Prostate gland (tissue), 2 donors: ENCODE measurements around the gene C2CD4C. TPM values are rescaled to one million over a fixed set of nuclear protein-coding genes. Genes with fewer than 3 reads are reported as not detected.

Experiments
- DNase-seq: peaks from one replicate; pipeline ENCODE4 v3.0.0-alpha.2; 2019; ENCODE audit warnings: low spot score
- H3K27ac ChIP-seq, 2 donors: fragments of 200-600 bp; sonication (generic); 2 replicates each; pipeline ENCODE4 v1.5.1; 2017 to 2019
- H3K27me3 ChIP-seq: fragments of 200-600 bp; sonication (generic); replicated peaks from 2 replicates; pipeline ENCODE4 v1.5.1; 2019; ENCODE audit not compliant: insufficient read depth
- H3K36me3 ChIP-seq, 2 donors: fragments of 200-600 bp; sonication (generic); 1 replicate in 1 of 2; 2 replicates in 1 of 2; pipeline versions ENCODE4 v1.5.1 to v1.8.1; 2017 to 2019
- H3K4me1 ChIP-seq: fragments of 200-600 bp; sonication (generic); replicated peaks from 2 replicates; pipeline ENCODE4 v1.5.1; 2019
- H3K4me3 ChIP-seq, 2 donors: fragments of 200-600 bp; sonication (generic); 2 replicates each; pipeline ENCODE4 v1.5.1; 2017 to 2019
- H3K9me3 ChIP-seq: fragments of 200-600 bp; sonication (generic); 2 replicates; pipeline ENCODE4 v1.5.1; 2017
- CTCF ChIP-seq, 4 experiments: fragments of 200-600 bp in 2 of 4; fragments of 450-650 bp in 2 of 4; sonication (generic) in 2 of 4; IDR thresholded peaks; 1 replicate in 3 of 4; 2 replicates in 1 of 4; pipeline ENCODE4 v1.5.1; 2016 to 2019; ENCODE audit warnings: antibody characterized with exemption in 4 of 4, mild to moderate bottlenecking in 2 of 4, moderate library complexity in 2 of 4
- POLR2A ChIP-seq: fragments of 450-650 bp; IDR thresholded peaks from one replicate; pipeline ENCODE4 v1.6.1; 2016; ENCODE audit warnings: antibody characterized with exemption, mild to moderate bottlenecking
- POLR2AphosphoS5 ChIP-seq: sonication (generic); formaldehyde crosslinking; IDR thresholded peaks from one replicate; pipeline ENCODE4 v1.6.1; 2017; ENCODE audit warnings: antibody characterized with exemption
- WGBS: methylation state at CpG from one replicate; pipeline ENCODE4 v1.1.5; 2018; 5-methylcytosine and 5-hydroxymethylcytosine counted together
- intact Hi-C: fragments of 100-400 bp; cut with DNase I; formaldehyde crosslinking; loops from one replicate; pipeline ENCODE4 v1.14.2; 2022
- total RNA-seq, 2 donors: library from RNA; depleted of rRNA; stranded (reverse); fragments of >200 nt; gene quantifications; one replicate each; pipeline ENCODE4 v1.1.0, GENCODE V29; 2016

The C2CD4C gene
- total RNA-seq, 2 donors from 2014 or later = 0.59 to 3.1 TPM

DNA sequence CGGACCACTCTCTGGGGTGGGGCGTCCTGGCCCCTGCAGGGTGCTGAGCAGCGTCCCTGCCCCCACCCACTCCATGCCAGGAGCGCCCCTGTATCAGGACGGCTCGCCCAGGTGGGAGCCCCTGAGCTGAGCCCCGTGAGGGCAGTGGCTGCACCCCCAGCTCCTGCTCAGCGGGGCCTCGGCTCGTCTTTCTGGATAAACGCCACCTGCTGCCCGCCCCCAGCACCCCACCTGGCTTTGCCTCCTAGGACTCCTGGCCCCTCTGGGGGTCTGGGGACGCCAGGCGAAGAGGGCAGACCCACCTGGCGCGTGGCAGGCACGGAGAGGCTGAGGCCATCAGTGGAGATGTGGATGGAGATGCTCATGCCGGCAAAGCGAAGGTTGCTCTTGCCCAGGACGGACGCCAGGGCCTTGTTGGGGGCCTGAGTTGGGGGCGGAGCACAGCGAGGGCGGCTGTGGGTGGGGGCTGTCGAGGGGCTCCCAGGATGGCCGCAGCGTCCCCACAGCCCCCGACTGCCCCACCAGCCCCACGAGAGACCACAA lies 29.5 kb upstream of the C2CD4C start:
- 58% methylated on average over 22 of the region's 29 CpGs for WGBS
- H3K4me3 ChIP-seq = no peak overlapping the region

GRCh38 chr19:437041-437440 lies 28.1 kb upstream of the C2CD4C start:
- DNase-seq = no peak
- H3K4me1 ChIP-seq = no peaks in the 10 kb centered on the region
- TF ChIP-seq CTCF (IDR thresholded peaks at IDR 0.05) = no peak
- no peak overlapping the region for H3K4me3 ChIP-seq
- no peaks in the 10 kb centered on the region for H3K36me3 ChIP-seq
- no peaks in the 10 kb centered on the region for H3K9me3 ChIP-seq
- no peaks in the 10 kb centered on the region for H3K27me3 ChIP-seq
- intact Hi-C loops = no loop called here
- WGBS = 86% methylated on average over 22 of the region's 22 CpGs
- no peak overlapping the region for H3K27ac ChIP-seq

More for the DNA sequence above, 29.5 kb upstream of the C2CD4C start:
- H3K36me3 ChIP-seq = no peaks in the 10 kb centered on the region
- H3K9me3 ChIP-seq = no peaks in the 10 kb centered on the region
- no peak for DNase-seq
- no peaks in the 10 kb centered on the region for H3K4me1 ChIP-seq
- intact Hi-C loops = no loop called here
- TF ChIP-seq POLR2AphosphoS5 (no peak), CTCF (IDR thresholded peaks at IDR 0.05) (no peak), POLR2A (no peak)
- no peaks in the 10 kb centered on the region for H3K27me3 ChIP-seq
- no peak overlapping the region for H3K27ac ChIP-seq

DNA sequence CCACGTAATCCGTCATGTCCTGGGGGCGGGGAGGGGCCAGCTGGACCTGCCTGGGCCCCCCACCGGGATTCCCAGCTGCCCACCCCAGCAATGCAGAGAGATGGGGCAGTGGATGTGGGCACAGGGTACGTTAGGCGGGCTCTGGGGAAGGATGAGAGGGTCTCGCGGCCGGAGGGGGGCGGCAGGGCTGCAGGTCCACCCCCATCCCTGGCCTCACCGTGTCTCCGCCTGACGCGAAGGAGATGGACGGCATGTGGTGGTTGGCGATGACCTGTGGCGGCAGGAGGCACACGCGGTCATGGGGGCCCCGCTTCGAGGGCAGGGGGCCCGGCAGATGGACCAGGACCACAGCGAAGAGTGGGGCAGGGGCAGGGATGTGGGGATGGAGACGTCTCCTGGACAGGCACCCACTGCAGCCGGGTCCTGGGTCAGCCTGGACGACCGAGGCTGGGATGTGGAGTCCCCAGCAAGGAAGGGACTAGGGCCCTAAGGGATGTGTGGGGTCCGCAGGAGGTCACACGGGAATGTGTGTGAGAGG lies 27.5 kb upstream of the C2CD4C start:
- no peak for DNase-seq
- no peak overlapping the region for H3K27ac ChIP-seq
- H3K9me3 ChIP-seq = no peaks in the 10 kb centered on the region
- intact Hi-C loops = no loop called here
- no peaks in the 10 kb centered on the region for H3K27me3 ChIP-seq
- H3K4me3 ChIP-seq = no peak overlapping the region
- H3K36me3 ChIP-seq = no peaks in the 10 kb centered on the region
- WGBS = 83% methylated on average over 29 of the region's 29 CpGs
- TF ChIP-seq POLR2AphosphoS5 (no peak), CTCF (IDR thresholded peaks at IDR 0.05) (no peak), POLR2A (no peak)
- H3K4me1 ChIP-seq = no peaks in the 10 kb centered on the region

GRCh38 chr19:435707-436412 lies 26.9 kb upstream of the C2CD4C start:
- DNase-seq = no peak
- Histone ChIP-seq H3K4me1 (no peaks in the 10 kb centered on the region), H3K36me3 (no peaks in the 10 kb centered on the region), H3K4me3 (no peak overlapping the region), H3K27me3 (no peaks in the 10 kb centered on the region), H3K9me3 (no peaks in the 10 kb centered on the region), H3K27ac (no peak overlapping the region)
- TF ChIP-seq POLR2A = no peak
- TF ChIP-seq POLR2AphosphoS5 = no peak
- TF ChIP-seq CTCF (IDR thresholded peaks at IDR 0.05) = no peak
- 71% methylated on average over 32 of the region's 33 CpGs for WGBS
- intact Hi-C loops = no loop called here
